NCI-H460 (cell line): Measurements from ENCODE around the gene PIGC. TPM values are rescaled to one million over a fixed set of nuclear protein-coding genes. Genes with fewer than 3 reads are reported as not detected.

Experiments
- DNase-seq: peaks from one replicate; pipeline ENCODE4 v3.0.0-alpha.2; 2016; ENCODE audit warnings: low read depth; ENCODE audit errors: extremely low read depth
- total RNA-seq: library from RNA; depleted of rRNA; stranded (reverse); fragments of >200 nt; shearing (Covaris generic); gene quantifications from 2 replicates; pipeline ENCODE4 v1.2.3, GENCODE V29; 2014

The PIGC gene
- total RNA-seq, 1 experiment from 2014 or later = 30.9 TPM

- DNase-seq = no peak
Measured at GRCh38 chr1:172431721-172432192, 12.1 kb downstream of the PIGC start.

- no peak for DNase-seq
Measured at GRCh38 chr1:172431204-172431603, 12.7 kb downstream of the PIGC start.

- DNase-seq = no peak
Measured at GRCh38 chr1:172430128-172430454, 13.8 kb downstream of the PIGC start.

GRCh38 chr1:172429331-172430127 lies 14.3 kb downstream of the PIGC start:
- peak; percentile 78 for DNase-seq

GRCh38 chr1:172427191-172427590 lies 16.7 kb downstream of the PIGC start:
- DNase-seq = no peak

GRCh38 chr1:172425339-172425738 lies 18.5 kb downstream of the PIGC start:
- DNase-seq = no peak

GRCh38 chr1:172423336-172423735 lies 20.5 kb downstream of the PIGC start:
- DNase-seq = no peak

- DNase-seq = no peak
Measured at GRCh38 chr1:172421974-172422604, 21.8 kb downstream of the PIGC start.

- DNase-seq = no peak
Measured at GRCh38 chr1:172420385-172420784, 23.5 kb downstream of the PIGC start, which contains the start of gene C1orf105. C1orf105 (plus strand) TSS chr1:172420685; CDS start chr1:172420886, 201 bp downstream.

GRCh38 chr1:172417557-172417956 lies 26.3 kb downstream of the PIGC start:
- no peak for DNase-seq

GRCh38 chr1:172416496-172417035 lies 27.3 kb downstream of the PIGC start:
- no peak for DNase-seq

- DNase-seq = no peak
Measured at GRCh38 chr1:172414331-172414730, 29.5 kb downstream of the PIGC start.

- no peak for DNase-seq
Measured at GRCh38 chr1:172411791-172412338, 32.0 kb downstream of the PIGC start.

- DNase-seq = no peak
Measured at GRCh38 chr1:172410027-172410426, 33.8 kb downstream of the PIGC start.

GRCh38 chr1:172408958-172409357 lies 34.9 kb downstream of the PIGC start:
- DNase-seq = no peak

- no peak for DNase-seq
Measured at GRCh38 chr1:172406968-172407367, 36.9 kb downstream of the PIGC start.

- DNase-seq = no peak
Measured at GRCh38 chr1:172405912-172406311, 38.0 kb downstream of the PIGC start.

- no peak for DNase-seq
Measured at GRCh38 chr1:172404121-172404520, 39.7 kb downstream of the PIGC start.

GRCh38 chr1:172402878-172403569 lies 40.8 kb downstream of the PIGC start:
- DNase-seq = no peak

GRCh38 chr1:172401892-172402291 lies 42.0 kb downstream of the PIGC start:
- DNase-seq = no peak

GRCh38 chr1:172401477-172401876 lies 42.4 kb downstream of the PIGC start:
- DNase-seq = no peak
